ENCODE measurements around the gene SRP54.
"Not testable (repeated sequence)": the region's sequence is repeated elsewhere in the genome, so short reads cannot be mapped to it uniquely, and the experiment has no call there.

SRP54 gene

DNA sequence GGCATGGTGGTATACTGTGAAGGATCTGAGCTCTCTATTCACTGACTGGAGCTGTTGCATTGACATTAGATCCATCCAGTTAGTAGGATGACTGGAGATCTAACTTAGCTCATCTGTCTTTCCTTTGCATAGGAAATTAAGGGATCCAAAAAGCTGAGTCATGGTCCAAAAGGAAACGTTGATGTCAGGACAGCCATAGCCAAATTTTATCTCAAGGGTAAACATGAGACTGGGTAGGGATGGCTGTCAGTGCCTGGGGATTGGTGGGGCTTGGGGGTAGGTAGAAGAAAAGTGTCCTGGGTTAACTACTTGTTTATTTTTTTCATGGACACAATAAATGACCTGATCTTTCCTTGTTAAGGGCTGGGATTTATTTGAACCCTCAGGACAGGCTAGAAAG, 67.9 kb downstream of the SRP54 start:
- DNase-seq = no peak

DNA sequence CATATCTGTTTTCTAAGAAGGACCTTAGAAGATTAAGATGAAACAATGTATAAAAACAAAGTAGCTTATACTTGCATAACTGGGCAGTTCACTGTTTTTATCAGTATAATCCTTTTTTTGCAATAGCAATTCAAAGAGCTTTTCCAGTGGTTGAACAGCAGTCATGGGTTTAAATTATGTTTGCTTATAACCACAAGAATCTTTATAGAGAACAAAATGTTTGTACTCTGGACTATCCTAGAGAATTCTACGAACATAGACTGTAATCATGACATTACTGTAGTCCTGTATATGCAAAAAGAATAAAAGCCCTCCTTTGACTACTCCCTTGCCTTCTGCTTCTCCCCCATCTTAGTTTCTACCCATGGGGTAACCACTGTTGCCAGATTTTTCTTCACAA, 69.0 kb downstream of the SRP54 start:
- DNase-seq = no peak

DNA sequence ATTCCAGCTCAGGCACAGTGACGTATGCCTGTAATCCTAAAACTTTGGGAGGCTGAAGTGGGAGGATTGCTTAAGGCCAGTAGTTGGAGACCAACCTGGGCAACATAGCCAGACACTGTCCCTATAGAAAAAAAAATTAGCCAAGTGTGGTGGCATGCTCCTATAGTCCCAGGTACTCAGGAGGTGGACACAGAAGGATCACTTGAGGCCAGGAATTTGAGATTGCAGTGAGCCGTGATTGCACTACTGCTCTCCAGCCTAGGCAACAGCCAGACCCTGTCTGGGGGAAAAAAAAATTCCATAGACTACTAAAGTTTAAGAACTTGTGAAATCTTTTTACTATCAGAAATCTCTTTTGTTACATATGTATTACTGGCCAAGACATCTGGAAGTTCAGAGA, 69.8 kb downstream of the SRP54 start:
- DNase-seq = no peak

DNA sequence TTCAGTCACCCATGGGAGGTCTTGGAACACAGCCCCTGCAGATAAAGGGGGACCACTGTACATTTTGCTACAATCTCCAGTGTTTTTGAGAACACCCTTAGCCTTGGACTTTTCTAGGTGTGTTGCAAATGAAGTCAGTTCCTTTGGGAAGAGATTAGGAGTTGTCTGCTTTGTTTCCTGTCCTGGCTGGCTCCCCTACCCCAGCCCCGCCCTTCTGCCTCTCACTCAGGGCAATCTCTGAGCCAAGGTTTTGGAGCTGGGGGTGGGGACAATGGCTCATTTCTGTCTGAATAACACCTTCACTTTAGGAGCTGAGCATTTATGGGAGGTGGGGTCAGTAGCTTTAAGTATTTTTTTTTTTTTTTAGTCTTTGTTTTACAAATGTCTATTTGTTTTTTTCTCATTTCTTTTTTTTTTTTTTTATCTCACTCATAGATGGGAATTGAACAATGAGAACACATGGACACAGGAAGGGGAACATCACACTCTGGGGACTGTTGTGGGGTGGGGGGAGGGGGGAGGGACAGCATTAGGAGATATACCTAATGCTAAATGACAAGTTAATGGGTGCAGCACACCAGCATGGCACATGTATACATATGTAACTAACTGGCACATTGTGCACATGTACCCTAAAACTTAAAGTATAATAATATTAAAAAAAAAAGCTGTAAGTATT, 78.5 kb downstream of the SRP54 start:
- not testable (repeated sequence) for DNase-seq

DNA sequence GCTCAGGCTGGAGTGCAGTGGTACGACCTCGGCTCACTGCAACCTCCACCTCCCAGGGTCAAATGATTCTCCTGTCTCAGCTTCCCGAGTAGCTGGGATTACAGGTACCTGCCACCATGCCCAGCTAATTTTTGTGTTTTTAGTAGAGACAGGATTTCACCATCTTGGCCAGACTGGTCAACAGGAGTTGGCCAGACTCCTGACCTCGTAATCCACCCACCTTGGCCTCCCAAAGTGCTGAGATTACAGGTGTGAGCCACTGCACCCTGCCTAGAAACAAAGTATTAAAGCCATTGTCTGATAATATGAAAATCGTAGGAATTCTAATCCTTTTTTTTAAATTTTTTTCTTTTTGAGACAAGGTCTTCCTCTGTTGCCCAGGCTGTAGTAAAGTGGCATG, 82.9 kb downstream of the SRP54 start:
- DNase-seq = not testable (repeated sequence)

DNA sequence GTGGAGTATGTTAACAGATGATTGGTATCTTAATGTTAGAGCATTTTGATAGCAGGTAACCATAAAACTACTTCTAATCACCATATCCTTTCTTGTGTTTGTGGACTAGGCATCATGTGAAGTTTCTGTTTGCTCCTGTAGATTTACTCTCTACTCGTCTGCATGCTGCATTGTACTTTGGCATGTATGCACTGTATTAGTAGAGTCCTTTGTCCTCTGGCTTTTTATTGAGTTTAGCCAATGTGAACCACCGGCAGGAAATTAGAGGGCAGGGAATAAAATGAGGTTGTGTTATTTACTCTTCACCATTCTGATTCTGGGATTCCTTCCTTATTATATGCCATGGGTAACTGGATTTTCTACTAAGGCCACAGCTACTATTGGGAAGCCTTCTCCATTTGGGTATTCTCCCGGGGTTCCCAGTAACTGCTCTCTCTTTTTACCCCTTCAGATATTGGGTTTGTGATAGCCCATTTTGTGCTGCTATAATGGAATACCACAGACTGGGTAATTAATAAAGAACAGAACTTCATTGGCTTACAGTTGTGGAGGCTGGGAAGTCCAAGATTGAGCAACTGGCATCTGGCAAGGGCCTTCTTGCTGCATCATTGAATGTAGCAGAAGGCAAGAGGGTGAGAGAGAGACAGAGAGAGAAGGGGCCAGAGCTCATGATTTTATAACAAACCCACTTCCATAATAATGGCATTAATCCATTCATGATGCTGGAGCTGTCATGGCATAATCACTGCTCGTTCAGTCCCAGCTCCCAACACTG, 85.6 kb downstream of the SRP54 start:
- DNase-seq = no peak

DNA sequence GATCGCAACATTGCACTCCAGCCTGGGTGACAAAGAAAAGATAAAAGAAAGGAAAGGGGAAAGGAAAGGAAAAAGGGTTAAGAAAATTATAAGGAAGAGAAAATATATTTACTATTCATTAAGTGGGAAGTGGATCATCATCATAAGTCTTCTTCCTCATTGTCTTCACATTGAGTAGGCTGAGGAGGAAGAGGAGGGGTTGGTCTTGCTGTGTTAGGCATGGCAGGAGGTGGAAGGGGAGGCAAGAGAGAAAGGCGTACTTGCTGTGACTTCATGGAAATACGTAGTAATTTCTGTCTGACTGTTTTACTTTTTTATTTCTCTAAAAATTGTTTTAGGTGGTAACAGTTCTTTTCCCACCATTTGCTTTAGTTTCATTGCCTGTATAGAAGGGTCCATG, 89.4 kb downstream of the SRP54 start:
- DNase-seq = no peak

DNA sequence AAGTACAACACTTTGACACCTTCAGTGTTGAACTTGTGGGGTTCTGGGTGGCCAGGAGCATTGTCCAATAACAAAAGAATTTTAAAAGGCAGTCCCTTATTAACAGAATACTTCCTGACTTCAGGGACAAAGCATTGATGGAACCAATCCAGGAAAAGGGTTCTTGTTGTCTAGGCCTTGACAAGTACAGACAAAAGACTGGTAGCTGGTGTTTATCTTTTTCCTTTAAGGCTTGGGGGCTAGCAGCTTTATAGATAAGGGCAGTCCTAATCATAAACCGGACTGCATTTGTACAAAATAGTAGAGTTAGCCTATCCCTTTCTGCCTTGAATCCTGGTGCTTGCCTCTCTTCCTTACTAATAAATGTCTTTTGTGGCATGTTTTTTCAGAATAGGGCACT, 90.7 kb downstream of the SRP54 start:
- DNase-seq = no peak

DNA sequence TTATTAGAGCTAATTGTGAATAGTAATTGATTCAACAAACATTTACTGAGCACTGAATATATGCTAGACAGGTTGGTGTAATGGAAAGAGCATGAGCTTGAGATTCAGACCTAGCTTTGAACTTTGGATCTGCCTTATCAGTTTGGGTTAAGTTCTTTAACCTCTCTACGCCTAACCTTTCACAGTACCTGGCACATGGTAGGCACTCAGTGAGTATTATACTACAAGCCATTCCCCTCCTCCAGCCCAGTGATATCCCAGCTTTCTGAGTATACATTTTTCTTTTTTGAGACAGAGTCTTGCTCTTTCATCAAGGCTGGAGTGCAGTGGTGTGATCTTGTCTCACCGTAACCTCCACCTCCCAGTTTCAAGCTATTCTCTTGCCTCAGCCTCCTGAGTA, 95.3 kb downstream of the SRP54 start:
- DNase-seq = no peak

Data from NCI-H524 (cell line).